Upper lobe of left lung (tissue), 4 donors: Measurements from ENCODE around the gene BRMS1.

Experiments used
- POLR2A ChIP-seq, 4 donors: fragments of 450-650 bp; IDR thresholded peaks; one replicate each; pipeline ENCODE4 v1.5.1; 2016 to 2017; ENCODE audit warnings: antibody characterized with exemption in 4 of 4, mild to moderate bottlenecking in 2 of 4
- POLR2AphosphoS5 ChIP-seq, 2 donors: sonication (generic); formaldehyde crosslinking; IDR thresholded peaks; one replicate each; pipeline ENCODE4 v1.5.1; 2017; ENCODE audit warnings: antibody characterized with exemption in 2 of 2
- TF ChIP-seq, protein P1 (sequence below), 6 experiments: fragments of 450-650 bp in 4 of 6; fragments of 200-600 bp in 2 of 6; sonication (generic) in 2 of 6; IDR thresholded peaks; one replicate each; pipeline ENCODE4 v1.5.1; 2016 to 2019; ENCODE audit warnings: antibody characterized with exemption in 6 of 6

DNA sequence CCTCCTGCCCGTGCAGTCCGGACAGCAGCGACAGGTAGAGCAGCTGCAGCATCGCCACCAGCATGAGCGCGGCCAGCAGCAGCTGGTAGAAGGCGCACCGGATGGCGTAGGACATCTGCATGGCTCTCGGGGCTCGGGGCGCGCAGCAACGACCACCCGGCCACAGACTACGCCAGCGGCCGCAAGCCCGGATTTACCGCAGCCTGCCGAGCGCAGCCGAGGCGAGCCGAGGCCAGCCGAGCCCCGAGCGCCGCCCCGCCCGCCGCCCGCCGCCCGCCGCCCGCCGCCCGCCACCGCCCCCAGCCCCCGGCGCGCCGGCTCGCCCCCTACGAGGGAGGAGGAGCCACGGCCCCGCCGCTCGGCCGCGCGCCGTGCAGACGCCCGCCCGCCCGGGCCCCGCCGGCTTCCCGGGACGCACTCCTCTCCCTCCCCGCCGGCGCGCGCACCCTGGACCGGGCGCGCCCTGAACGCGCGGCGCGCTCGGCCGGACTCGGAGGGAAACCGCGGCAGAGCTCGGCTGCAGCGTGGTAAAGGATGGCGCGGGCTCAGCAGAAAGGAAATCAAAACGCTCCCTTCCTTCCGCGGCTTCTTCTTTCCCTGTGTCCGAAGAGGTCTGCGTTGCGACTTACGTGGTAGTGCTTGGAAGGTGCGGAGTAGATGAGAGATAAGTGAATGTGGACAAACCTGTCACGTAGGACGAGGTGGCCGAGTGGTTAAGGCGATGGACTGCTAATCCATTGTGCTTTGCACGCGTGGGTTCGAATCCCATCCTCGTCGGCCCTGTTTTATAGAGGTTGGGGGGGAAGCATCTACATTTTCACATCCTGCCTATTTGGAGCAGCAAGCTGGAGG, 2.7 kb upstream of the BRMS1 start, which contains the start of gene B4GAT1:
- TF ChIP-seq POLR2AphosphoS5 (IDR thresholded peaks at IDR 0.05) (peak; percentile 42 to 49), POLR2A (IDR thresholded peaks at IDR 0.05) (peak in 1 of 4 donors; percentile 66)
- TF ChIP-seq, protein P1, sequence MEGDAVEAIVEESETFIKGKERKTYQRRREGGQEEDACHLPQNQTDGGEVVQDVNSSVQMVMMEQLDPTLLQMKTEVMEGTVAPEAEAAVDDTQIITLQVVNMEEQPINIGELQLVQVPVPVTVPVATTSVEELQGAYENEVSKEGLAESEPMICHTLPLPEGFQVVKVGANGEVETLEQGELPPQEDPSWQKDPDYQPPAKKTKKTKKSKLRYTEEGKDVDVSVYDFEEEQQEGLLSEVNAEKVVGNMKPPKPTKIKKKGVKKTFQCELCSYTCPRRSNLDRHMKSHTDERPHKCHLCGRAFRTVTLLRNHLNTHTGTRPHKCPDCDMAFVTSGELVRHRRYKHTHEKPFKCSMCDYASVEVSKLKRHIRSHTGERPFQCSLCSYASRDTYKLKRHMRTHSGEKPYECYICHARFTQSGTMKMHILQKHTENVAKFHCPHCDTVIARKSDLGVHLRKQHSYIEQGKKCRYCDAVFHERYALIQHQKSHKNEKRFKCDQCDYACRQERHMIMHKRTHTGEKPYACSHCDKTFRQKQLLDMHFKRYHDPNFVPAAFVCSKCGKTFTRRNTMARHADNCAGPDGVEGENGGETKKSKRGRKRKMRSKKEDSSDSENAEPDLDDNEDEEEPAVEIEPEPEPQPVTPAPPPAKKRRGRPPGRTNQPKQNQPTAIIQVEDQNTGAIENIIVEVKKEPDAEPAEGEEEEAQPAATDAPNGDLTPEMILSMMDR (IDR thresholded peaks at IDR 0.05), result no peak
